Activated T-cell treated with anti-CD3 and anti-CD28 coated beads for 24 hours (primary cell): ENCODE measurements around the gene BRD4.
"Not testable (repeated sequence)": the region's sequence is repeated elsewhere in the genome, so short reads cannot be mapped to it uniquely, and the experiment has no call there.

Source experiments
- DNase-seq: peaks from one replicate; pipeline ENCODE4 v3.0.0-alpha.2; 2020; ENCODE audit warnings: low read depth

BRD4 gene

DNA sequence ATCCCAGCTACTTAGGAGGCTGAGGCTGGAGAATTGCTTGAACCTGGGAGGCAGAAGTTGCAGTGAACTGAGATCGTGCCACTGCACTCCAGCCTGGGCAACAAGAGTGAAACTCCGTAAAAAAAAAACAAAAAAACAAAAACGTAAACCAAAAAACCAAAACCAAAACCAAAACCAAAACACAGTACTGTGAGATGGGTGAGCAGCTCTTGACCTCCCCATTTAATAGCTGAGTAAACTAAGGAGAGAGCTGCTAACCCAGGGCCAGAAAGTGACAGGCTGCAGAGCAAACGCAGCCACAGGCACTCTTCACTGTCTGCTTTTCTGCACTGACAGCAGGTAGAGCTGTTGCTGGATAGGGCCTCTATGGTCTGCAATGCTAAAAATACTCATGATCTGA lies 27.7 kb upstream of the BRD4 start:
- DNase-seq, result not testable (repeated sequence)

DNA sequence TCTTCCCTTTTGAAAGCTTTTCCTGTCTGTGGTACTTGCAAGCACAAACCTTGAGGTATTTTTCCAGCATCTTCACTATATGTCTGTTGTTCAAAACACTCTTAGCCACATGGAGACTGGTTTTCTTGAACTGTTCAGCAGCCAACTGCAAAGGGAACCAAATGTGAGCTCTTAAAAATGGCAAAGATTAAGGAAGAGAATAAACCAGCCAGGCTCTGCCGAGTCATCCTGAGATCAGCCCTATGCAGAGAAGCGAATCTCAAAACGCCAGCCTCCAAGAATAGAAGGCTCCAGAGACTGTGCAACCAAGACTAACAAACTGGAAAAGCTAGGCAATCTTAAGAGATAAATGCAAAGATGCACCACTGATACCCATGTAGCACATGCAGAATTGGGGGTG lies 26.6 kb upstream of the BRD4 start:
- DNase-seq, result no peak

DNA sequence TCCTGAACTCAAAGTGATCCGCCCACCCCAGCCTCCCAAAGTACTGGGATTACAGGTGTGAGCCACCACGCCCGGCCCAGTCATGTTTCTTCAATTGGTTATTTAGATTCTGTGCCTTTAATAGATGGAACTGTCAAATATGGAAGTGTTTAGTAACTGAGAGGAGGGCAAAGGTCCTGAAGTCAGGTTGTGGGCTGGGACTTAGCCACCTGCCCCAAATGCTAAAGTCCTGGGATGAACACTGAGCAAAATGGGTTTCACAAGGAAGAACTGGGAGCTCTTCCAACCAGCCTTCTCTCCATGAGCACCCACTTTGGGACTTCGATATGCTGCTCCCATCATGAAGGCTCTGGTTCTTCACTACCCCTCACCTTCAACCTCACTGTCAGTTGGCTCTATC lies 25.6 kb upstream of the BRD4 start:
- DNase-seq, result no peak

DNA sequence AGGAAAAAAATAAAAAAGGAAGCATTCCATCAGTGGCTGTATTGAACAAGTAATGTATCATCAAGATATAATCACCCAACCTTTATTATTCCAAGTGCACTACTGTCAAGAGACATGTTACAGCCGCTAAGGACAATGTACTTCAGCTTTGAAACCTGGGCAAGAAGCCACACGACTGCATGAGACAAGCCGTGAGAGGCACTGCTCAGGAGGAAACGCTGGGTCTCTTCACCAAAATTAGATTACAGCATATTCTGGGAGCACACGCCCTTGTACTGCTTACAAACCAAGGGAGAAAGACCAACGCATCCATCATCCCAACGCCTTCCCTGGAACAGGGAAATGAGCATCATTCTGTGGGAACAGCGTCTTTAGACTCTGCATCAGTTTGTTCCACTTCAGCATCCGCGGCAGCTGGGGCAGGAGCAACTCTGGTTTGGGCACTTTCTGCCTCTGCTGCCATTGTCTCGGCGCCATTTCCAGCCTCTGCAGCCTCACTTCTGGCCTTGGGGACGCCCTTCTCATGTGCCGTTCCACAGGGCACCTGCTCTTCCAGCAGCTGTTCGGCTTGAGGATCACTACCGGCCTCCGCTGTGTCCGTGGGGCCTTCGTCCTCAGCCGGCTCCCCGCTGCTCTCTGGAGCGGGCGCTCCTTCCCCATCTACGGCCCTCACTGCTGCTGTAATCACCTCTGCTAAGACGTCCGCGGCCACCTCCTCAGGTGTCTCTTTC lies 22.4 kb upstream of the BRD4 start:
- DNase-seq, result no peak

DNA sequence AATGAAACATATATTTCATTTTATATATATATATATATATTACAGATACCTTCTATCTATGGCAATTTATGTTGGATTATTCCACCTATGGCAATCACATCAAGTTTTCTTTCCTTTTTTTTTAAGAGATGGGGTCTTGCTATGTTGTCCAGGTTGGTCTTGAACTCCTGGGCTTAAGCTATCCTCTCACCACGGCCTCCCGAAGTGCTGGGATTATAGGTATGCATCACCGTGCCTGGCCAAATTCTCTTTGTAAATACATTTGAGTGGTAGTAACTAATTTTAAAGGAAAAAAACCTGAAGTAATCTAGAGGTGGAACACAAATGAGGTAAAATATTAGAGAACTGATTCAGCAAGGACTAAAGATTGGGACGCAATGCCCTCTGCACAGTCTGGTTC lies 21.6 kb upstream of the BRD4 start:
- no peak for DNase-seq

DNA sequence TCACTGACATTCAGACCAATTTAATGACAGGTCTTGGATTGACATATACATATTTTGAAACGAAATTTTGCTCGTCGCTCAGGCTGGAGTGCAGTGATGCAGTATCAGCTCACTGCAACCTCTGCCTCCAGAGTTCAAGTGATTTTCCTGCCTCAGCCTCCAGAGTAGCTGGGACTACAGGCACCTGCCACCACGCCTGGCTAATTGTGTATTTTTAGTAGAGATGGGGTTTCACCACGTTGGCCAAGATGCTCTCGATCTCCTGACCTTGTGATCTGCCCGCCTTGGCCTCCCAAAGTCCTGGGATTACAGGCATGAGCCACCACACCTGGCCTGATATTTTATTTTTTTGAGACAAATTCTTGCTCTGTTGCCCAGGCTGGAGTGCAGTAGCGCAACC lies 20.2 kb upstream of the BRD4 start:
- DNase-seq, result not testable (repeated sequence)

DNA sequence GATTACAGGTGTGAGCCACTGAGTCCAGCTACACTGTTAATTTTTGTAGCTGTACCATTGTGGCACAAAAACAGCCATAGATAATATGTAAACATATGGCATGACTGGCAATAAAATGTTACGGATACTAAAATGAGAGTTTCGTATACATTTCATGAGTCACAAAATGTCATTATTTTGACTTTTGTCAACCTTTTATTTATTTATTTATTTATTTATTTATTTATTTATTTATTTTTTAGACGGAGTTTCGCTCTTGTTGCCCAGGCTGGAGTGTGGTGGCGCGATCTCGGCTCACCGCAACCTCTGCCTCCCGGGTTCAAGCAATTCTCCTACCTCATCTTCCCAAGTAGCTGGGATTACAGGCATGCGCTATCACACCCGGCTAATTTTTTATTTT lies 9.0 kb upstream of the BRD4 start:
- not testable (repeated sequence) for DNase-seq

DNA sequence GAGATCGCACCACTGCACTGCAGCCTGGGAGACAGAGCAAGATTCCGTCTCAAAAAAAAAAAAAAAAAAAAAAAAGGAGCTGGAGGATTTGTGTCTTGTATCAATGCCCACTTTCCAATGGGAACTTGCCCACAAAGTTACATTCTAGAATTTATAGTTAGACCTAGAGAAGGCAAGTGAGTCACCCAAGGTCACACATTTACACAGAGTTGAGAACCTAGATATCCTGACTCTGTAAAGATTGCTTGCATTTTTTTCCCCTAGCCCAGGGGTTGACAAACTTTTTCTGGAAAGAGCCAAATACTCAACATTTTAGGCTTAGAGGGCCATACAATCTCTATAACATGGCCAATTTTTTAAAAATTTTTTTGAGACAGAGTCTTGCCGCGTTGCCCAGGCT lies 7.7 kb upstream of the BRD4 start:
- no peak for DNase-seq

DNA sequence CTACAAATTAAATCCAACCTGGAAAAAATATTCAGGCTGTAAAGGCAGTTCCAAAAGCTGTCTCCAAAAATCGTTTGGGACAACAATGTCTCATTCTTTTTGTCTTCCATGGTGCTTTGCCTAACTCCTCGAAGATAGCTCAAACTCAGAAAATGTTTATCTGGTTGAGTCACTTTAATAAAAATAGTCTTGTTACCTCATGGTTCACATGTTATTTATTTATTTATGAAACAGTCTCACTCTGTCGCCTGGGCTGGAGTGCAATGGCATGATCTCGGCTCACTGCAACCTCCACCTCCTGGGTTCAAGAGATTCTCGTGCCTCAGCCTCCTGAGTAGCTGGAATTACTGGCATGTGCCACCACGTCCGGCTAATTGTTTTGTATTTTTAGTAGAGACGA lies 4.9 kb upstream of the BRD4 start:
- DNase-seq, result no peak

DNA sequence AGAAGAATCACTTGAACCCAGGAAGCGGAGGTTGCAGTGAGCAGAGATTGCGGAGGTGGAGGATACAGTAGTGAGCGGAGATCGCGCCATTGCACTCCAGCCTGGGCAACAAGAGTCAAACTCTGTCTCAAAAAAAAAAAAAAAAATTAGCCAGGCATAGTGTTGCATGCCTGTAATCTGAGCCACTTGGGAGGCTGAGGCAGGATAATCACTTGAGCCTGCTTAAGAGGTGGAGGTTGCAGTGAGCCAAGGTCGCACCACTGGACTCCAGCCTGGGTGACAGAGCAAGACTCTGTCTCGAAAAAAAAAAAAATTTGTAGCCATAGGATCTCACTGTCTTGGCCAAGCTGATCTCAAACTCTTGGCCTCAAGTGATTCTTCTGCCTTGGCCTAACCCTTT lies 3.7 kb upstream of the BRD4 start:
- DNase-seq, result not testable (repeated sequence)

DNA sequence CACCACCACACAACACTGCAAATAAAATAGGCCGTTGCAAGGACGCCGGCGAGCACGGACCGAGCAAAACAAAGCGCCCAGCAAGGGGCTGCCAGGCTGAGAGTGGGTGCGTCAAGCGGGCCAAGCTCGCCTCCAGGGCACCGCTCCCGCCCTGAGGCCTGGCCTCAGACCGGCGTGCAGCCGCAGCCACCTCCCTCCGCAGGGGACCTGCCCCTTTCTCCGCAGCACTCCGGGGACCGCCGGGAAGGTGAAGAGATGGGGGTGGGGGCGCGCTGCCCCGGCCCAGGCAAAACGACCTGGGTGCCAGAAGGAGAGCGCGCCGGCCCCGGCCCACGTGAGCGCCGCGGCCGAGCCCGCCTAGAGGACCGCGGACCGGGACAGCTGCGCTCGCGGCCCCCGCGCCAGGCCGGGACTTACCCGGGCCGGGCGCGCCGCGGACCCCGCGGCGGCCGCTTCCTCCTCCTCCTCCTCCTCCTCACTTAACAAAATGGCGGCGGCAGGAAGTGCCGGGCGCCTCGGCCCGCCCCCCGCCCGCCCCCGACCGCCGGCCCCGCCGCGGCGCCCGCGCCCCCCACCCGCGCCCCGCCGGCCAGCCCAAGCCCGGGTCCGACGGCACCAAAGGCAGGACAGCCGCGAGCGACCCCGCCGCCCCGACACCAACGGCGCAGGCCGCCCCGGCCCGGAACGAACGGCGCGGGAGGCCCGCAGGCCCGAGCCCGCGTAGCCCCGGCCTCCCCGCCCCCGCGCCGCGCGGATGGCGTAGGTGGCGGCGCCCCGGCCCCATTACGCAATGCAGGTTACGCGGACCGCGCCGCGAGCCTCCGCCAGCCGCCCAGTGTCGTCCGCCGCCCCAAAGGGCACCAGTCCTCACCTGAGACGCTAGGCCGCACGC lies 674 bp downstream of the BRD4 start:
- DNase-seq, result peak; percentile 38

DNA sequence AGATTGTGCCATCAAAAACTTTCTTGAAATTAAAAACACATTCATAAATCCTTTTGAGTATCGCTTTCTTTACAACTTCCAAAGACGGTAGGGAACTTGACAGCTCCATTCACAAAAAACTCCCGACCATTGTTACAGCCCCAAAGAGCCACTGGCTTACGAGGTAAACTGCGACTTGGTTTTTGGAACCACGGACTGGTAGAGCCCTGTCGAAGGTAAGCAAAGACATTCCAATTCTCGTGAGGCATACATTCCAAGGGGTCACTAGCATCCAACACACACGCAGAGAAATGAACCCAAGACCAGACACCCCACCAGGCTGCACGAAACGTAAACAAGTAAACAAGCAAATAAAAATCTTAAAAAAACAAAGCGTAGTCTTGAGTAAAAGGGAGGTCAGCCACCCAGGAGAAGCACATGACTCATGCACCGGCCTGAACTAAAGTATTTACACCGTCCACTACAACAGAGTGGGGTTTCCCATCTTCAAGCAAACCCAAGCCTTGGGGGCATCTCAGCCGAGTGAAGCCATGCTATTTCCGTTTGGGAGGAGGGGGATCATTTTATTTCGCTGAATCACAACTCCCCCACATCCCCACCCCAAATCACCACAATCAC lies 1.4 kb downstream of the BRD4 start:
- no peak for DNase-seq

DNA sequence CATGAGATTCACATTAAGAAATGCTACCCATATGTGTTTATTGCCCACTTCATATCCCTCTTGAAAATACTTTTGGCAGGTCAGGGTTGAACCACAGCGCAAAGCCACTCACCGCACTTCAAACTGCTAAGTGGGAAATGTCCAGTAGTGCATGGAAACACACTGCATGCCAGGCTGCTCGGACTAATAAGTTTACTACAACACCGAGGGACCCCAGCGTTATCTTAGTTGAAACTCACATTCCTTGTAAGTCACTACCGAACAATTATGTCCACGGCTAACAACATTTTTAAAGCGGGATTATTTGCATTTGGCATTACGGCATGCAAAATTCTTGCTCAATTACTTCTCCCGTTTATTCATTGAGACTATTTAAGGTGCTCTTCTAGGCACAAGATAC lies 4.0 kb downstream of the BRD4 start:
- DNase-seq, result no peak

DNA sequence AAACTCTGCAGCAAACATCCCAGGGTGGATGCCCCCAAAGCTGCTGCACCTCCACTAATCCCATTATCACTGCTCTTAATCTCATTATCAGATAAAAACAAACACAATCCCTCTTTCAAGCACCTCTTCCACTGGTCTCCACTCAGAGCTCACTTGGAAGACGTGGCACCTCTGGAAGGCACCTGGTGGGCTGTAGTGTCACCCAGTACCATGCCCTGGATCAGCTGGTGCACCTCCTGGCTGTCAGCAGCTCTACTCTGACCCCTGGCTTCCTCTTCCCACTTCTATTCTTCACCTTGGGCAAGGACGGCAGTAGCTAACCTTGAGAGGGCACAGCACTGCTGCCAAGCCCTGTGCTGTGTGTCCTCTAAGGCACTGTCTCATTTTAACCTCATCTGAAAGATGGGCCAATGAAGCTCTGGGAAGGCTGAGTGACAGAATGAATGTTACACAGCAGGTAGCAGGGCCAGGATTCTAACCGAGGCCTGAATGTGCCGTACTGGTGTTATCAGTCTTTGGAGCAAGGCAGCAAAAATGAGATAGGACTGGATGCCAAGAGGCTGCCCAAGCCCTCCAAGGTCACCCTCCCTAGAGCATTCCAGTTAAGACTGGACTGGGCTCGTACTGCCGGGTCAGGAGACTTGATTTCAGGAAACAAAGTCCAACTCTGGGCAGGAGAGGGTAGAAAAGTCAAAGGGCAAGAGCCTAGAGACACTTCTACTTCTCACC lies 7.4 kb downstream of the BRD4 start:
- DNase-seq, result no peak

DNA sequence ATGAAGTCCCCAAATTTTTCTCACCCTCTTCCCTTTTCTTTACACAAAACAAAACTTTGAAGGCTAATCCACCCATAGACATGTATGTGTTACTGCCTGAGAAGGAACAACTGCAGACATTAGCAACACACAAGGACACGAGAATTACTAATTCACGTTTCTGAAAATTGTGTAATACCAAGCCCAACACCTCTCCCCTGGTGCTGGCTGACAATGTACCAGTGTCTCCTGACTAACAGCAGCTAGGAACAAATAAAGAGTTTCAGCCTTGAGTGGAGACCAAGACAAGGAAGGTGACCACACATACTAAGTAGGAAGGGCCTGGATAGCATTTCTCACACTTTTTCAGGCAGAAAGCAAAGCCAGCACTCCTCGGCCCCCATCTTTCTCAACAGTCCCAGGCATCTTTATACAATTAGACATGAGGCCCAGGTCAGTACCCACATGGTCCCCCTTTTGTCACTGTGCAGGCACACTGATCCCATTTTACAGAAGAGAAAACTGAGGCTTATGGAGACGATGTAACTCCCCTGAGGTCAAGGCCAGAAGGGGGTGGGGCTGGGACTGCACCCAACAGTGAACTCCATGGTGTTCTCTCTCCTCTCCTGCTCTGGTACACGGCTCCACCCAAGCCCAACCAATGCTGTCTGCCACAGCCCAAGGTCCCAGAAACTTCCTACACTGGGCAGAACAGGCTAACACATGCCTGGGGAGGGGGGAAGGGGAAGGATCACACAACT lies 8.7 kb downstream of the BRD4 start:
- no peak for DNase-seq

DNA sequence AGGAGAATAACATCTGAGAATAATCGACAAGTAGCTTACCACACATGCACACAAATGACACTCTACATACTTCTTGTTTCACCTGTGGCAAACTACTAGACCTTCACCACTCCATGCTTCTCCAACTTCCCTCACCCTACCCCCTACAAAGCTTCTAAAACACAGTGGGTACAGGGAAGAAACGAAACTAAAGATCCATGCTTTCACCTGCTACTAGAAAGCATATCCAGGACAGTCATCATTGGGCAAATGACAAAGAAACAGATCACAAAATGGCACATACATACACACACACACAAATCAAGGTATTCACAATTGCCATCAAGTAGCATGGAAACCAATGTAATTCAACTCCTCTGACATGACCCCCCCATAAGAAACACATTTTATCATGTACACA lies 10.6 kb downstream of the BRD4 start:
- DNase-seq, result no peak

DNA sequence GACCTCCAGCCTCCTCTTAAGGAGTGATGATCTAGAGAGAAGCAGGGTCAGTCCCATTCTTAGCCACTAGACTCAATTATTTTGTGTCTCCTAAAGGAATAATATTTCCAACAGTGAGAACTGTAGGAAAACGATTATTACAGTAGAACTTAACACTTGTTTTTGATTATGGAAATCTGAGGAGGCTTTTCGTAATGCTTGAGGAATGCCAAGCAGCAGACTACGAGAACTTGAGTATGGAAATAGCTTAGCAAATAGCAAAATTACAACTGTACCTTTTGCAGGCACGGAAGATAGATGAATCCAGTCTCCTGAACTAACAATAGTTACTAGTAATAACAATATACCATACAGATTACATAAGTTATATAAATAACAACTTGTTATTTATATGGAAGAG lies 12.2 kb downstream of the BRD4 start:
- DNase-seq, result no peak

DNA sequence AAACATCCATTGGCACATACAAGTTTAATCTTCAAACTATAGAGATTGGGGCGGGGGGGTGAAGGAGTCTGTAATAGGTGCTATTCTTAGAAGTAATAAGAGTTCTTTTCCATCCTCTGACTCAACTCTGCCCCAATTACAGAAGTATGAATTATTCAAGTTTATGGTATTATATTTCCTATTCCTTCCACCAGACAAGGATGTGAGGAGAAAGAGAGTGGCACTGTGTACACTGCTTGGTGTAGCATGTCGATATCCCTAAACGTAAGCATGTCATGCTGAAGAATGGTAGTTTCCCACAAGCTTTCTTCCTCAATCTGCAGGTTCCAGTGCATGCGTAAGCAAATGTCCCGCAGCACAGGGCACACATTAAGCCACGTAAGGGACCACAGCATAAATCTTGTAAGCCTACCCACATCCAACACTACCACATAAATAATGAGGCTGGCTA lies 14.1 kb downstream of the BRD4 start:
- DNase-seq, result no peak

DNA sequence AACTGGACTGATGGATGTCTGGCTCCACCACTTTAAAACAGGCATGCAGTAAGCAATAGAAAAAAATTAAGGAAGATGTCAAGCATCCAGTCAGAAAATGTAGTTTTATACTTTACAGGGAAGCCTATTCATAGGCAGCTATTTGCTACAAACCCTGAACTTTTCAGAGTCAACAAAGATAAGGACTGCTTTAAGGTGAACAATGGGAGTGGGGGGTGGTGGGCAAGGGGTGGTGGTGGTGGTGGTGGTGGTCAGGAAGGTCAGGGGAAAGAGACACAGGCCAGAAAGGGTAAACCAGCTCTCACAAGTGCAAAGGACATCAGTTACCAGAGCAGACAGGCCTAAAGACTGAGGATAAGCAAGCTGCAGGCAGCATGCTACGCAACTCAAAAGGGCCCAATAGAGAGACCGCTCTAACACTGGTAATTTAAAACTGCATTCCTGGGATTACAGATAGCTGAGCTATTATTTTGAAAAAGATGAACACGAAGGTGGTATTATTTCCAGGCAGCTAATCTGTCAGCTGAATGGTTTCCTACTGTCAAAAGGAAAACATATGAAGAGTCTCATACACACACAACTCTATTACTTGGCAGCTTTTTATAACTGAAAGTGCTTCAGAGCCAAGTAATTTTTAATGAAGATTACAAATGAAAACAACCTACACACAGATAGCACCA lies 14.8 kb downstream of the BRD4 start:
- DNase-seq, result no peak

DNA sequence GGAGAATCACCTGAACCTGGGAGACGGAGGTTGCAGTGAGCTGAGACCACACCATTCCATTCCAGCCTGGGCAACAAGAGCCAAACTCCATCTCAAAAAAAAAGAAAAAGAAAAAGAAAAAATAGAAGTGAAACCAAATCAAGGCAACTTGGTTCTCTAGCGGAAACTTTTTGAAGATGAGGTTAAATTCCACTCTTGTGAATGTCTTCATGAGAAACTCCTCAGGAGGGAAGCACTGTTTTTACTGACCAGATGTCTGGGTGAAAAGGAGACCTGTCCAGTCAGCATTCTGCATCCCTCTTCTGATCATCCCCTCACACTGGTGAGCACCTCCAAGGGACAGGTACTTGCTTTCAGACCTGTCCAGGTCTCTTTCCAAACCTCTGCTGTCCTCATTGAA lies 15.8 kb downstream of the BRD4 start:
- DNase-seq, result no peak

DNA sequence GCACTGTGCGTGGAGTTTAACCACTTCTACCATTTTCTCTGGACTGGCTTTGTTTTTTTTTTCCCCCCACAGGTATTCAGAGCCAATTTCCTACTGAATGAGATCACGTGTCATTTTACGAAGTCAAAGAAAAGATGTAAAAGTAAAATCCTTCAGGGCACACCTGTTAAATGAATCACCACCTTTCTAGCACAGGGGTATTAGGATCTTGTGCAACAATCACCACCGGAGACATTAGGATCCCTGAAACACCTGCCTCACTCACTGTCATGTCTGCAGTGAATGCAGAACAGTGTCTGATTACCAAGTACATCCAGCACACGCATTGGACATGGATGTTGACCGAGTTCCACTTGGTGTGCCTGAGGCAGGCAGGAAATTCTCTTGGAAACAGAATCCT lies 17.2 kb downstream of the BRD4 start:
- no peak for DNase-seq
